ENCODE measurements around the gene ABCD1. TPM values are rescaled to one million over a fixed set of nuclear protein-coding genes. Genes with fewer than 3 reads are reported as not detected.

The ABCD1 gene
- total and polyA plus RNA-seq, 4 donors: 5.7 to 19.7 (median 10.3) TPM

GRCh38 chrX:153776120-153776599 is 51.5 kb downstream of the ABCD1 start:
- TF ChIP-seq CTCF (IDR thresholded peaks at IDR 0.05; ENCODE audit: control extremely low read depth, extremely low read depth): no peak
- peaks cover 0 to 4% (median 0%) of the 10 kb centered on the region in 5 donors for H3K4me1 ChIP-seq (ENCODE audit: control insufficient read depth in 5 of 5, insufficient read depth in 5 of 5, low read length in 5 of 5)
- ATAC-seq (ENCODE audit: insufficient read depth, low FRiP score) (no peak), DNase-seq (peak in 1 of 3 donors; percentile 8)
- H3K36me3 ChIP-seq (ENCODE audit: control insufficient read depth in 4 of 4, insufficient read depth in 4 of 4, low read length in 4 of 4): no peaks in the 10 kb centered on the region
- H3K9ac ChIP-seq (ENCODE audit: insufficient read depth in 1 of 2, low read length in 2 of 2): no peak overlapping the region
- peaks cover 0 to 2% (median 0%) of the 10 kb centered on the region in 4 donors for H3K9me3 ChIP-seq (ENCODE audit: control insufficient read depth in 4 of 4, insufficient read depth in 3 of 4, low read length in 3 of 4)
- H3K27ac ChIP-seq (ENCODE audit: low read depth in 1 of 2, low read length in 1 of 2): no peak overlapping the region
- 74 to 82% methylated on average over 5 to 20 of the region's 20 CpGs for WGBS, 2 donors
- no peak overlapping the region for H3K4me3 ChIP-seq
- H3K27me3 ChIP-seq (ENCODE audit: control insufficient read depth in 3 of 3, insufficient read depth in 3 of 3, low read length in 2 of 3): no peaks in the 10 kb centered on the region

GRCh38 chrX:153776611-153777045 is 52.0 kb downstream of the ABCD1 start:
- Histone ChIP-seq H3K27me3 (ENCODE audit: control insufficient read depth in 3 of 3, insufficient read depth in 3 of 3, low read length in 2 of 3) (no peaks in the 10 kb centered on the region), H3K36me3 (ENCODE audit: control insufficient read depth in 4 of 4, insufficient read depth in 4 of 4, low read length in 4 of 4) (no peaks in the 10 kb centered on the region), H3K4me3 (no peak overlapping the region), H3K27ac (ENCODE audit: low read depth in 1 of 2, low read length in 1 of 2) (no peak overlapping the region), H3K9me3 (ENCODE audit: control insufficient read depth in 4 of 4, insufficient read depth in 3 of 4, low read length in 3 of 4) (peaks cover 0 to 2% (median 0%) of the 10 kb centered on the region in 4 donors), H3K9ac (ENCODE audit: insufficient read depth in 1 of 2, low read length in 2 of 2) (no peak overlapping the region), H3K4me1 (ENCODE audit: control insufficient read depth in 5 of 5, insufficient read depth in 5 of 5, low read length in 5 of 5) (peaks cover 0 to 4% (median 0%) of the 10 kb centered on the region in 5 donors)
- ATAC-seq (ENCODE audit: insufficient read depth, low FRiP score) (no peak), DNase-seq (peak in 1 of 3 donors; percentile 9)
- WGBS, 2 donors: 40 to 82% methylated on average over 1 to 17 of the region's 22 CpGs
- TF ChIP-seq CTCF (IDR thresholded peaks at IDR 0.05; ENCODE audit: control extremely low read depth, extremely low read depth): no peak

GRCh38 chrX:153777261-153778090 is 52.8 kb downstream of the ABCD1 start:
- Histone ChIP-seq H3K4me1 (ENCODE audit: control insufficient read depth in 5 of 5, insufficient read depth in 5 of 5, low read length in 5 of 5) (peaks cover 0 to 4% (median 0%) of the 10 kb centered on the region in 5 donors), H3K9me3 (ENCODE audit: control insufficient read depth in 4 of 4, insufficient read depth in 3 of 4, low read length in 3 of 4) (peaks cover 0 to 2% (median 0%) of the 10 kb centered on the region in 4 donors), H3K9ac (ENCODE audit: insufficient read depth in 1 of 2, low read length in 2 of 2) (no peak overlapping the region), H3K36me3 (ENCODE audit: control insufficient read depth in 4 of 4, insufficient read depth in 4 of 4, low read length in 4 of 4) (no peaks in the 10 kb centered on the region), H3K27me3 (ENCODE audit: control insufficient read depth in 3 of 3, insufficient read depth in 3 of 3, low read length in 2 of 3) (no peaks in the 10 kb centered on the region), H3K27ac (ENCODE audit: low read depth in 1 of 2, low read length in 1 of 2) (no peak overlapping the region), H3K4me3 (no peak overlapping the region)
- WGBS, 2 donors: 89 to 90% methylated on average over 20 to 34 of the region's 34 CpGs
- ATAC-seq (ENCODE audit: insufficient read depth, low FRiP score): no peak
- TF ChIP-seq CTCF (IDR thresholded peaks at IDR 0.05; ENCODE audit: control extremely low read depth, extremely low read depth): no peak
- DNase-seq: no peak

Measured in lung (tissue), 12 donors.